GM21786 (cell line): Measurements from ENCODE around the gene CAPN5.

Source experiments
- ATAC-seq: cut with Tn5 transposase; IDR thresholded peaks from one replicate; pipeline ENCODE4 v1.9.1; 2021; ENCODE audit not compliant: unreplicated experiment

The CAPN5 gene

GRCh38 chr11:77146261-77147035 lies 79.7 kb downstream of the CAPN5 start:
- ATAC-seq, result no peak

DNA sequence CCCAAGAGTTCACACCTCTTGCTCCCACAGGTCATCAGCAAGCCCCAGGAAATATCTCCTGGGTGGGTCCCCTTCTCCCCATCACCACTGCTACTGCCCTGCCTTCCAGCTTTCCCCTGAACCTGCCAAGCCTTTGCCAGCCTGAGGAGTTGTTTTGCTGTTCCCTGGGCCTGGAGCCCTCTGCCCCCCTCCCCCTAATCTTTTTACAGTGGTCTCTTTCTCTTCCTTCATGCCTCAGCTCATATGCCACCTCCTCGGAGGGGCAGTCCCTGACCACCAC lies 80.2 kb downstream of the CAPN5 start:
- ATAC-seq, result no peak

GRCh38 chr11:77147668-77148321 lies 81.0 kb downstream of the CAPN5 start:
- no peak for ATAC-seq

GRCh38 chr11:77148963-77149715 lies 82.4 kb downstream of the CAPN5 start:
- no peak for ATAC-seq

GRCh38 chr11:77149716-77150392 lies 83.1 kb downstream of the CAPN5 start:
- ATAC-seq, result no peak

- no peak for ATAC-seq
Observed at GRCh38 chr11:77150836-77151235, 84.1 kb downstream of the CAPN5 start.

- no peak for ATAC-seq
Observed at GRCh38 chr11:77151804-77152509, 85.2 kb downstream of the CAPN5 start.

DNA sequence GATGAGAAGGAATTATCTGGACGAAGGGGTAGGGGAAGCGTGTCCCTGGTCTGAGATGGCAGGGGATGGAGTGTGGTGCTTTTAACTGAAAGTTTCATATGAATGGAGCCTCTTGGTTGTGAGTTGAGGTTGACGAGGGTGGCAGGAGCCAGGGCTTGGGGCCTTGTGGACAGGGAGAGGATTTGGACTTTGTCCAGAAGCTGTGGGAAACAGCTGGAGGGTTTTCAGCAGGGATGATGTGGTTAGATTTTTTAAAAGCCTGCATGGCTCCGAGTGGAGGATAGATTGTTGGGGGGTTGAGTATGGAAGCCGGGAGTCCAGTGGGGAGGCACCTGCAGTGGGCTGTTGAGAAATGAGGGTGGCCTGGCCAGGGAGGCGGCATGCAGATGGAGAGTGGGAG lies 86.1 kb downstream of the CAPN5 start:
- ATAC-seq, result no peak

GRCh38 chr11:77153276-77154185 lies 86.8 kb downstream of the CAPN5 start:
- no peak for ATAC-seq

DNA sequence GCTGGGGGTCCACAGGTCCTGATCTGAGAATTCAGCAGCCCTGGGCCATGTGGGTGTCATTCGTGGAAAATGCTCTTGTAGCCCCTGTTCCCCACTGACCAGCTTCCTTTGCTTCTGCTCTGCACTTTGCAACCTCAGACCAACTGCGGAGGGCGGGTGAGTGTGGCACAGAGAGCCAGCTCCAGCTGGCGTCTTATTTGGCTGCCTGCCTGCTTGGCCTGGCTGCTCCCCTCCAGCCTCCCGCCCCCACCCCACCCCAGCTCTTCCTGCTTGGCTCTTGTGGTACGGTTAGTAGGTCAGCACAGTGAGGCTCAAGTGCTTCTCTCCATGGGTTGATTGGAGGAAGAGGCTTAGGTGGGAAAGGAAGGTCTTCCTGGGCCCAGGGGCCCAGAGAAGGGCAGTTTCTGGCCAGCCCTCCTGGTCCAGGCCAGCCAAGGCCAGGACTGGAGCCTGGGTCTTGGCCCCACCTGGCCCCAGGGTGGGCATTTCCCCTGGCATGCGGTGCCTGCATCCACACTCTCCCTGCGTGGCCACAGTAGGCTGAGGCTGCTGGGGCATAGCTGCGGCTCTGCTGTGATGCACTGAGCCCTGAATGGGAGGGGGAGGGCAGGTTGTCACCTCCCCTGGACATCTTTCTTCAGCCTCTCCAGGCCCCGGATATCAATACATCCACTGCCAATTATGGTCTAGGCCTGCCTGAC lies 87.8 kb downstream of the CAPN5 start:
- no peak for ATAC-seq

- ATAC-seq, result no peak
Observed at GRCh38 chr11:77155082-77155475, 88.3 kb downstream of the CAPN5 start.

DNA sequence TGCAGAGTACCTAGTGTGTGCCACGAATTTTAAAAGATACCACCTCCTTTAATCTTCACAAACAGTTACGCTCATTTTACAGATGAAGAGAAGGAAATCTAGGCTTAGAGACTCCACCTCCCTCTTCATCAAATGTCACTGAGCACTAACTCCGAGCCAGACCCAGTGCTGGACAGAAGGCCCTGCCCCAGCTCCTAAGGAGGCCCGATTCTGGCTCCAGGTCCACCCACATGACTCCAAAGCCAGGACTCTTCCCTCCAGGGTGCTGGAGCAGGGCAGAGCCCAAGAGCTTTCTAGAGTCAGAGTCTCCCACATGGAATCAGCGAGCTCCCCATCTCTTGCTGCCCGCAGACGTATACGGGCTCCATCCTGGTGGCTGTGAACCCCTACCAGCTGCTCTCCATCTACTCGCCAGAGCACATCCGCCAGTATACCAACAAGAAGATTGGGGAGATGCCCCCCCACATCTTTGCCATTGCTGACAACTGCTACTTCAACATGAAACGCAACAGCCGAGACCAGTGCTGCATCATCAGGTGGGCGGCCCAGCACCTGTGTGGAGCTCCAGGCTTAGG lies 88.9 kb downstream of the CAPN5 start:
- ATAC-seq, result no peak

DNA sequence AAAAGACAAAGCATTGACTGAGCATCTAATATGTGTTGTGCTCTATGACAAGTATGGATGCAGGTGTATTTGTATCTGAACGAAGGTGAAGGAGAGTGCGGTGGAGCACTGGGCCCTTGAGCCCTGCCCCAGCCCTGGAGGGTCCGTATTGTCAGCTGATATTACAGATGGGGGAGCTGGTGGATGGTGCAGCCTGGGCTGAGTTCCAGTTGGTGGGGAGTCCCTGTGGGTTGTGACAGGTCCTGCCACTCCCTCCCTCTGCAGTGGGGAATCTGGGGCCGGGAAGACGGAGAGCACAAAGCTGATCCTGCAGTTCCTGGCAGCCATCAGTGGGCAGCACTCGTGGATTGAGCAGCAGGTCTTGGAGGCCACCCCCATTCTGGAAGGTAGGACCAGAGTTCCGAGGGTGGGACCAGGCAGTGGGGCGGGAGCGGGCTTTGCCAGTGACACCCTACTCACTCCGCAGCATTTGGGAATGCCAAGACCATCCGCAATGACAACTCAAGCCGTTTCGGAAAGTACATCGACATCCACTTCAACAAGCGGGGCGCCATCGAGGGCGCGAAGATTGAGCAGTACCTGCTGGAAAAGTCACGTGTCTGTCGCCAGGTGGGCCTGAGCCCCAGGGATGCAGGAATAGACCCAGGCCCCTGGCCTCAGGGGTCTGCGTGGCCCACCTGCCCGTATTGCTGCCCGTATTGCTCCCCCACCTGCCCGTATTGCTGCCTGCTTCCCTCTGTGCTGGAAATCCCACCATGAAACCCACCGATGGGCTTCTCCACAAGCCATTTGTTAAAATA lies 89.8 kb downstream of the CAPN5 start:
- ATAC-seq, result no peak

DNA sequence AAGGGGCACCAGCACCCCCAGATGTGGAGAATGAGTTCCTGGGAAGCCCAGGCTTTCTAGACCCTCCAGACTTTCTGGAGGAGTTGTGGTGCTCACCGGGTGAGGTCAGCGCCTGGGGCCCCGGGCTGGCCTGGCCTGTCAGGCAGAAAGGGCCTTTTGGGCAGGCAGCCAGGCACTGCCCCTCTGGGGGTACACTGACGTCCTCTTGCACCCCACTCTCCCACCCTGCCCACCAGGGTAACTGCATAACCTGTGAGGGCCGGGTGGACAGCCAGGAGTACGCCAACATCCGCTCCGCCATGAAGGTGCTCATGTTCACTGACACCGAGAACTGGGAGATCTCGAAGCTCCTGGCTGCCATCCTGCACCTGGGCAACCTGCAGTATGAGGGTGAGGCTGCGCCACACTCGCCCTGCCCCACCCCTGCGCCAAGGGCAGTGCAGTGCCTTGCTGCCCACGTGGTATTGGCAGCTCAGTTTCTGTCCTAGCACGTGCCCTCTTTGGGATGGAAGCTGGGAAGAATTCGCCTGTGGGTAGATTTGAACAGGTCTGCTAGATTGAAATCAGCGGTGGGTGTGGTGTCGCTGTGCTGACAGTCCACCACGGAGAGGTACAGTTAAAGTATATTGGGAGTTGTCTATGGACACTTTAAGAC lies 91.4 kb downstream of the CAPN5 start:
- ATAC-seq, result no peak

- no peak for ATAC-seq
Observed at GRCh38 chr11:77159219-77159936, 92.6 kb downstream of the CAPN5 start.

- ATAC-seq, result no peak
Observed at GRCh38 chr11:77159937-77160495, 93.2 kb downstream of the CAPN5 start.

- no peak for ATAC-seq
Observed at GRCh38 chr11:77163271-77163670, 96.5 kb downstream of the CAPN5 start.
